ENCODE results near the gene C5orf46. TPM values are rescaled to one million over a fixed set of nuclear protein-coding genes. Genes with fewer than 3 reads are reported as not detected.

Gene C5orf46
- total and polyA plus RNA-seq, 2 of the 13 experiments (the other 11 are each of a cell fraction or from before 2014, with no cell fraction given) = not detected

DNA sequence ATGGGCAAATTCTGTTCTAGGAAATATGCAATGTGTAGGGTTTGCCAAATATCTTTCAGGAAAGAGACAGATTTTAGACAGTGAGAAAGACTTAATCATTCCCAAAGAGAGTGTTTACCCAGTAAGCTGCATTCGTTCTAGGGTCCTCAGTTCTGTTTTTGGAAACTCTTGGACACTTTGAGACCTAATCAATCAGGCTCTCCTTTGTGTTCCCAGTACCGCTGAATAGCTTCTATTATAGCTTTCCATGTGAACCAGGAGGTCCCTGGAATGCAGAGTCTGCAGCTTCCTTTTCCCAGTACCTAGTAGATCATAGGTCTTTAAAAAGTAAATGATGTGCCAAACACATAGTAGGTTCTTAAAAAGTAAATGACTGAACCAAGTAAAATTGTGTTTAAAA is 63.5 kb downstream of the C5orf46 start:
- Histone ChIP-seq H4K20me1 (ENCODE audit: insufficient read depth, low read length) (no peaks in the 10 kb centered on the region), H3K4me1 (ENCODE audit: insufficient read depth, low read length) (peaks cover 13% of the 10 kb centered on the region), H3K4me3 (replicated peaks in 1 of 3; ENCODE audit: insufficient read depth in 1 of 3, low read depth in 2 of 3, low read length in 3 of 3) (no peak overlapping the region), H3K4me2 (ENCODE audit: low read depth, low read length) (no peak overlapping the region), H3K36me3 (replicated peaks in 1 of 2; ENCODE audit: control insufficient read depth in 1 of 2, insufficient read depth in 2 of 2, low read length in 2 of 2) (no peaks in the 10 kb centered on the region), H3K9ac (ENCODE audit: insufficient read depth, low read depth, low read length) (no peak overlapping the region), H3K27me3 (ENCODE audit: control insufficient read depth in 1 of 2, insufficient read depth in 2 of 2, low read length in 2 of 2) (no peaks in the 10 kb centered on the region; a peak in 1 of 5 replicates), H3K79me2 (ENCODE audit: insufficient read depth, low read length) (no peaks in the 10 kb centered on the region), H3K27ac (ENCODE audit: extremely low read length, insufficient read depth, low read length) (no peak overlapping the region), H2AFZ (ENCODE audit: low read length) (no peak overlapping the region), H3K9me3 (ENCODE audit: low read length) (no peaks in the 10 kb centered on the region)
- TF ChIP-seq, protein P1, sequence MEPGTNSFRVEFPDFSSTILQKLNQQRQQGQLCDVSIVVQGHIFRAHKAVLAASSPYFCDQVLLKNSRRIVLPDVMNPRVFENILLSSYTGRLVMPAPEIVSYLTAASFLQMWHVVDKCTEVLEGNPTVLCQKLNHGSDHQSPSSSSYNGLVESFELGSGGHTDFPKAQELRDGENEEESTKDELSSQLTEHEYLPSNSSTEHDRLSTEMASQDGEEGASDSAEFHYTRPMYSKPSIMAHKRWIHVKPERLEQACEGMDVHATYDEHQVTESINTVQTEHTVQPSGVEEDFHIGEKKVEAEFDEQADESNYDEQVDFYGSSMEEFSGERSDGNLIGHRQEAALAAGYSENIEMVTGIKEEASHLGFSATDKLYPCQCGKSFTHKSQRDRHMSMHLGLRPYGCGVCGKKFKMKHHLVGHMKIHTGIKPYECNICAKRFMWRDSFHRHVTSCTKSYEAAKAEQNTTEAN (CRISPR knock-in tag; conservative IDR thresholded peaks at IDR 0.05) = no peak
- ATAC-seq (no peak), FAIRE-seq (no peak), DNase-seq (ENCODE audit: low spot score) (no peak)
- BruUV-seq (replicated peaks) = no TSS peak
- ChIA-PET POLR2A (no interaction called here), CTCF (ENCODE audit: low intra/inter-chr PET ratio, low total read pairs) (no interaction called here)
- in situ Hi-C loops (cut with HindIII; ENCODE audit: extremely low pct_ligation_motif_present, low pct_unique_long_range_greater_than_20kb) (no loop called here), intact Hi-C loops (cut with micrococcal nuclease; ENCODE audit: unreplicated experiment) (no loop called here)
- 47% methylated on average over 2 of the region's 2 CpGs for WGBS (ENCODE audit: low lambda C conversion rate)

Other genes with a start within 250 kb of the C5orf46 start
- 1.9 and 2.1 TPM in 2 replicates for gene JAKMIP2, start 123.8 kb downstream of the C5orf46 start, total RNA-seq (2016; rRNA removed; fragmentation: Illumina TruSeq; extraction: Trizol)
- gene JAKMIP2, start 123.8 kb downstream of the C5orf46 start, polyA plus RNA-seq (2011; rRNA removed) = 0.04 TPM in 2 replicates
- 12.1 and 14.7 TPM in 2 replicates for gene SPINK1, start 74.9 kb downstream of the C5orf46 start, total RNA-seq (2016; rRNA removed; fragmentation: Illumina TruSeq; extraction: Trizol)
- gene SPINK1, start 74.9 kb downstream of the C5orf46 start, polyA plus RNA-seq (2011; rRNA removed) = 17.1 and 27.5 TPM in 2 replicates
- gene SCGB3A2, start 27.8 kb downstream of the C5orf46 start, total RNA-seq (2016; rRNA removed; fragmentation: Illumina TruSeq; extraction: Trizol) = not detected in 2 replicates
- not detected in 2 replicates for gene SCGB3A2, start 27.8 kb downstream of the C5orf46 start, polyA plus RNA-seq (2011; rRNA removed)
- gene SPINK5, start 157.4 kb upstream of the C5orf46 start, total RNA-seq (2016; rRNA removed; fragmentation: Illumina TruSeq; extraction: Trizol) = not detected in 2 replicates
- gene SPINK5, start 157.4 kb upstream of the C5orf46 start, polyA plus RNA-seq (2011; rRNA removed) = 0.01 and 0.03 TPM in 2 replicates

All from HepG2 (cell line).